Superior temporal gyrus (tissue), 1 donor: Measurements from ENCODE around the gene CCDC148.

Experiments
- DNase-seq: peaks from one replicate; pipeline ENCODE4 v3.0.0-alpha.2; 2016; ENCODE audit errors: extremely low spot score

The CCDC148 gene

GRCh38 chr2:158125756-158126498, 330.6 kb downstream of the CCDC148 start:
- no peak for DNase-seq

GRCh38 chr2:158124896-158125295, 331.7 kb downstream of the CCDC148 start:
- DNase-seq = no peak
